ENCODE results near the gene CDC14C.

The CDC14C gene

GRCh38 chr7:48924433-48924832 lies at the start of gene CDC14C:
Gene CDC14C (plus strand): TSS chr7:48924547. CDS start chr7:48924673, 126 bp downstream.
- Histone ChIP-seq H3K4me1 (ENCODE audit: insufficient read depth, low read length, severe bottlenecking) (no peaks in the 10 kb centered on the region), H3K4me2 (ENCODE audit: low read length) (no peak within 1 kb of the TSS), H3K27me3 (ENCODE audit: insufficient read depth, low read length) (no peaks in the 10 kb centered on the region), H3K9ac (ENCODE audit: low read length) (no peak within 1 kb of the TSS), H3K36me3 (ENCODE audit: insufficient read depth, low read length) (no peaks in the 10 kb centered on the region), H3F3A (ENCODE audit: insufficient read depth, low read length) (no peaks in the 10 kb centered on the region), H3K4me3 (ENCODE audit: low read depth, low read length, poor library complexity, severe bottlenecking) (no peak within 1 kb of the TSS), H3K9me3 (ENCODE audit: low read length) (no peaks in the 10 kb centered on the region), H4K20me1 (ENCODE audit: insufficient read depth, low read length) (no peaks in the 10 kb centered on the region), H3K9me2 (ENCODE audit: low read depth, low read length) (no peaks in the 10 kb centered on the region), H3K27ac (ENCODE audit: low read depth, low read length, poor library complexity, severe bottlenecking) (no peak within 1 kb of the TSS), H3K79me2 (ENCODE audit: insufficient read depth, low read length) (no peaks in the 10 kb centered on the region), H2AFZ (ENCODE audit: low read length) (no peak within 1 kb of the TSS)
- TF ChIP-seq CTCF (IDR thresholded peaks at IDR 0.05; ENCODE audit: low read length) = no peak
- no peak for TF ChIP-seq EZH2 (IDR thresholded peaks at IDR 0.05; ENCODE audit: borderline replicate concordance, low read length)

- TF ChIP-seq EZH2 (IDR thresholded peaks at IDR 0.05; ENCODE audit: borderline replicate concordance, low read length) (no peak), CTCF (IDR thresholded peaks at IDR 0.05; ENCODE audit: low read length) (no peak)
- no peaks in the 10 kb centered on the region for H3K9me3 ChIP-seq (ENCODE audit: low read length)
- no peaks in the 10 kb centered on the region for H3K27me3 ChIP-seq (ENCODE audit: insufficient read depth, low read length)
- H3F3A ChIP-seq (ENCODE audit: insufficient read depth, low read length) = no peaks in the 10 kb centered on the region
- H3K4me1 ChIP-seq (ENCODE audit: insufficient read depth, low read length, severe bottlenecking) = no peaks in the 10 kb centered on the region
- no peak overlapping the region for H3K4me3 ChIP-seq (ENCODE audit: low read depth, low read length, poor library complexity, severe bottlenecking)
- no peak overlapping the region for H3K9ac ChIP-seq (ENCODE audit: low read length)
- no peaks in the 10 kb centered on the region for H3K36me3 ChIP-seq (ENCODE audit: insufficient read depth, low read length)
- no peak overlapping the region for H2AFZ ChIP-seq (ENCODE audit: low read length)
- no peak overlapping the region for H3K27ac ChIP-seq (ENCODE audit: low read depth, low read length, poor library complexity, severe bottlenecking)
- no peaks in the 10 kb centered on the region for H4K20me1 ChIP-seq (ENCODE audit: insufficient read depth, low read length)
- H3K4me2 ChIP-seq (ENCODE audit: low read length) = no peak overlapping the region
- H3K79me2 ChIP-seq (ENCODE audit: insufficient read depth, low read length) = no peaks in the 10 kb centered on the region
- H3K9me2 ChIP-seq (ENCODE audit: low read depth, low read length) = no peaks in the 10 kb centered on the region; the same call in 1 of the 2 replicates
These were observed 49.1 kb upstream of the CDC14C start for GRCh38 chr7:48875045-48875916.

GRCh38 chr7:48876087-48876486 lies 48.3 kb upstream of the CDC14C start:
- Histone ChIP-seq H3K4me3 (ENCODE audit: low read depth, low read length, poor library complexity, severe bottlenecking) (no peak overlapping the region), H3K27me3 (ENCODE audit: insufficient read depth, low read length) (no peaks in the 10 kb centered on the region), H4K20me1 (ENCODE audit: insufficient read depth, low read length) (no peaks in the 10 kb centered on the region), H3K9me2 (ENCODE audit: low read depth, low read length) (no peaks in the 10 kb centered on the region), H3K36me3 (ENCODE audit: insufficient read depth, low read length) (no peaks in the 10 kb centered on the region), H2AFZ (ENCODE audit: low read length) (no peak overlapping the region), H3K4me2 (ENCODE audit: low read length) (no peak overlapping the region), H3K79me2 (ENCODE audit: insufficient read depth, low read length) (no peaks in the 10 kb centered on the region), H3F3A (ENCODE audit: insufficient read depth, low read length) (no peaks in the 10 kb centered on the region), H3K4me1 (ENCODE audit: insufficient read depth, low read length, severe bottlenecking) (no peaks in the 10 kb centered on the region), H3K9ac (ENCODE audit: low read length) (no peak overlapping the region), H3K27ac (ENCODE audit: low read depth, low read length, poor library complexity, severe bottlenecking) (no peak overlapping the region), H3K9me3 (ENCODE audit: low read length) (no peaks in the 10 kb centered on the region)
- TF ChIP-seq EZH2 (IDR thresholded peaks at IDR 0.05; ENCODE audit: borderline replicate concordance, low read length) (no peak), CTCF (IDR thresholded peaks at IDR 0.05; ENCODE audit: low read length) (no peak)

Data from OCI-LY1 (cell line).